Measurements from ENCODE around the gene ANO2.
"Not testable (repeated sequence)": the region's sequence is repeated elsewhere in the genome, so short reads cannot be mapped to it uniquely, and the experiment has no call there.

The ANO2 gene

DNA sequence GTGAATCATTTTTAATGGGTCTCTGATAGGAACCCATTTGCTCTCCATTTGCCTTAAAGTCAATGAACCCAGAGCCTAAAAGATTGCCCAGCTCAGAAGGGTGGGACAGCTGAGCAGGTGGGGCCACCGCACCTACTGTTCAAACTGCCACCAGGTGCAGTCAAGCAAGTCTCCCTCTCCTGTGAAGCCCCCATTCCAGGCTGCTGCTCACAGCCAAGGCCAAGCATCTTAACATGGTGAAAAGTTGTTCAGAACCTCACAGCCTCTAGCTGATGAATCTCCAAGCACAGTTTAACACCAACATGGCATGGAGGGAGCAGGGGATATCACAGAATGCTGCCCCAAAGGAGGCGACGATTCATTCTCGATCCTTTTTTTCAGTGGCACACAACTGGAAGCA is 29.5 kb downstream of the ANO2 start:
- DNase-seq: no peak

DNA sequence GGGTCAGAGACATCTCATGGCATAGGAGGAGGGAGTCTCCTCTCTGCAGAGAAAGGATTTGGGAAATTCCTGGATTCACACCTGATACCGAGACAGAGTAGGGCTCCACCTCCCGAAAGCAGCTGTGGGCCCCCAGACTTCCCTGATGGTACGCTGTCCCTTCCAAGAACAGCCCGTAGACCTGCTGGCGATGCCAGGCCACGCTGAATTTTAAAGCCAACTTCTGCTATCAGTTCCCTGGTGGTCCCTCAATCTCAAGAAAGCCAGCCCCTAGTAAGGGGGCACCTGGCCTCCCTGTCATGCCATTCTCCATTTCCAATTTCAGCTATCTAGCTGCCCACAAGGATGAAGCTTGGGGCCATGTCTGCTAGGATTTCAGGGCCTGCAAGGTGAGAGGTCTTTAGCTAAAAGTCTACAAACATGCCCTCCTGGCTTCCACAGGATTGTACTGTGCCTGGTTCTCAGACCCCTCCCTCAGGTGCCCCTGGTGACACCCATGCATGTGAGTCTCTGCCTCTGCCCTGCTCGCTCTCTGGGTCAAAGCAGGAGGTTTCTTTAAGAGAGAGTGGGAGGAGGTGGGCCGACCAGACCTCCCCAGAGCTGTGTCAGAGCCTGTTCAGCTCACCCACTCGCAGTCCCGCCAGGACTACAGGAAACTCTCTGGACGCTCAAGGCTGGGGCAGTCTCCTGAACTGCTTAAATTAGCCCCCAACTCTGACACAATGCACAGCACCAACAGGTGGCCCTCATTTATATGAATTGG is 30.5 kb downstream of the ANO2 start:
- DNase-seq: no peak

DNA sequence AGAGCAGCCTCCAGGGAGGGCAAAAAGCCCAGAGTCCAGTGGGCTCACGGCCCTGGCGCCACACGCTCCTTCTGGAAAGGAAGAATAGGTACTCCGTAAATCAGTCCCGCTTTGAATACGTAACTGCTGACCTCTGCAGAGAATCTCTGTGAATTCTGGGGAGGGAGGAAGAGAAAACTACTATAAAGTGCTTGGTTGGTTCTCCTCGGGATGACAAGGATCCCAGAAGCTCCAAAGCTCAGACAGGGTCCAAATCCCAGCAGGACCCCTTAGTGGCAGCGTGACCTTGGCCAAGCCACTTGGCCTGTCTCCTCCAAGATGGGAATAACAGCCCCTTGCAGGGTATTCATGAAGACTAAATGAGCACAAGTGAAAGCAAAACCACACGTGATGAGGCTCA is 31.7 kb downstream of the ANO2 start:
- no peak for DNase-seq

DNA sequence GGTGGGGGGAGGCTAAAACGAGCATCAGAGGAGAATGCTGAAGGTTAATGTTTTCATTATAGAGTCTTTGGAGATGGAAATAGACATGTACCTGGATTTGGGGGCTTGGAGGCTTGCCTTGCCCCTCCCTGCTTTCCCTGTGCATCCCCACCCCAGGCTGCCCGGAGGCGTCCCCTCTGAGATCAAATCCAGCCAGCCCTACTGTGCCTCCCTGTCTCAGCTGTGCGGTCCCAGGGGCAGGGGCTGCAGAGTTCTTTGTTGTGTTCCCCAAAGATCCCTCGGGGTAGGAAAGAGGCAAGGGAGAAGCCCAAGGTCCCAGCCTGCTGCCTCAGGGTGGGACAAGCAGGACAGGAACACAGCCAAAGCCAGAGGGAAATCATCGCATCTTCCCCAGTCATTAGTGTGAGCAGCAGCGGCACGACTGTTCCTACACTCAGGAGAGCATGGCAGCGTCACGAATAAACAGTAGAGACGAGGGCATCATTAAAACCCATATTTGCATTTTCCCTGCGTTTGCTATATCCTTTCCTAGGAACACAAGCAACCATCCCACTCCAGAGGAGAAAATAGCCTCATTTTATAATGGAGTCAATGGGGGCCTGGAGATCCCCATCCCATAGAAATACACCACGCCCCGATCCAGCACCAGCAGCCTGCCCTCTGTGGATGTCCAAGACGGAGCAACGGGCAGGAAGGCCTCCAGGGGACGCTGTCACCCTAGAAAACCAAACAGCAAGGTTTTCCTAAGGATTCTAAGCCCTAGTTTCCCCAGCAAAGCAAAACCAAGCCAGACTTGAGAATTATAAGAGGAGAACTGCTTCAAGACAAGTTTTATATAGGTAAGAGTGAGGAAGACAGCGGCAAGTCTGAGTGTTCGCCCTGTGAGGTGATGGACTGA is 32.4 kb downstream of the ANO2 start:
- no peak for DNase-seq

DNA sequence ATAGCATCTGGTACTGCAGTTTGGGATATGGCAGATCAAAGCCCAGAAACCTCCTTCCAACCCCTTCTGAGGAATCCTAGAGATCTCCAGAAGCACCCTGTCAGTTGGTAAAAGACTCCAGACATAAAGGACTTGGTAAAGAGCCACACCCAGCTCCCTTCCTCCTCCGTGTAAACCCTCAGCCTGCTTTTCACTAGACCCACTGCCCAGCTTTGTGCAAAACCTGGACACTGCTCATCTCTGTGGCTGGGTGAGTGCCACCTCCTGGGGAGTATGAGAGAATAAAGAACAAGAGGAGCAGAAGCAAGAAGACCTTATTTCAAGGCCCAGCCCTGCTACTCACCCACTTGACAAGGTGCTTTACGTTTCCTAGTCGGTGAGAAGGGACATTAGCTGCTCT is 33.0 kb downstream of the ANO2 start:
- DNase-seq: no peak

DNA sequence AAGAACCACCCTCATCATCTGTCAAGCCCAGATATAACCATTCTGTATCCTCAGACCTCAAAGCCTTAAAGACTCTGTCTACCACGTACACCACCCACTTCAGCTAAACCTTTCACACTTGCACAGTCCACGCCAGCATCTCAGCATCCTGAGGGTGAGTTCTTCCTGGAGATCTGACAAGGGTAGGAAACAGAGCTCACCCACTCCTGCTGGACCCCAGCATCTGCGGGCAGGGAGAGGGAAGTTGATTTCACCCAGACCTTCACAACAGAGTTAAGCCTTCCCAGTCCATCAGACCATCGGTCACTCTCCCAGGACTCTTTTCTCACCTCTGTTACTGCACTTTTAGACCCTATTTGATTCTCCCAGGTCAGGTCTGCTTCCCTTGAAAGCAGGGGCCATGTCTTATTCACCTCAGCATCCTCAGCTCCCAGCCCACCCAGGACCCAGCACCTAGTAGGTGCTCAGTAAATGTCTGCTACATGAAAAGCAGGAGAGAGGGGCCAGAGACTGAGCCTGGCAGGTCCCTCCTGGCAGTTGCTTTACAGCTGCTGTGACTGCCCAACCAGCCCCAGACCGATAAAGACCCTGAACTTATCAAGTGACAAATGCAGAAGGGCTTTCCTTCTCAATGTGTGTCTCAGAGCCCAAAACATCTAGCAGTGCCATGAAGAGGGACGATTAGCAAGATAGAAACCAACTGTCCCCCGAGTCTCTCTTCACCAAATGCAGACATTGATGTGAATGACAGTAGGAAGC is 34.1 kb downstream of the ANO2 start:
- DNase-seq: no peak

DNA sequence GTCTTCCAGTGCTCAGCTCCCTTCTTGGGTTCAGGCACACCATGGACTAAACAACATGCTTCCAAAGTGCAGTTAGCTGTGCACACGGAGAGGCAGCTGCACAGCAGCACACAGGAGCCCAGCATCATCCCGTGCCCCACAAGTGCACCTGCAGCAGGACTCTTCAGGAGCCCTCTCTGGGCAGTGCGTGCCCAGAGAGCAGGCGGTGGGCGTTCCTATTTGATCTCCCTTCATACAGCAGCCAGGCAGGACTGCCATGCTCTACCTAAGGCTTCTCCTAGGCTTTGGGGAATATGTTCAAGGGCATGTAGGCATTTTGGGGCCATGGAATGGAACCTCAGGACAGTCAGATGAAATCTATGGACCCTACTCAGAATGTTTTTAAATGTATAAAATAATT is 35.5 kb downstream of the ANO2 start:
- DNase-seq: no peak

DNA sequence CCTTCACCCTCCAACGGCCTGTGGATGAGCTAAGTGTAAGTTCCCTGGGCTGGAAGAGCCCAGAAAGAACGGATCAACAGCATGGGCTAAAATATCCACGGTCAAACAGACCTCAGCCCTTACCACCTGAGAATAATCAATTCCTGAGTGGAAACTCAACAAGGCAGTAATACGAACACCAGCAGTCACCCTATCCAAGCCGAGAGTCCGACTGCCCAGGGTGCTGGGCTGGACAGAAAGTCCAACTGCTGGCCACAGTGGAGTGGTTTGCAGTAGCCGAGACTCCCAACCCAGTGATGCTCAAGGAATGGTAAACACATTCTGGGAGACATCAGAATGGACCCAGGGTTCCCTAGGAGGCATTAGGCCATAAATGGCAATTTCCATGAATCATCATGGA is 36.8 kb downstream of the ANO2 start:
- no peak for DNase-seq

DNA sequence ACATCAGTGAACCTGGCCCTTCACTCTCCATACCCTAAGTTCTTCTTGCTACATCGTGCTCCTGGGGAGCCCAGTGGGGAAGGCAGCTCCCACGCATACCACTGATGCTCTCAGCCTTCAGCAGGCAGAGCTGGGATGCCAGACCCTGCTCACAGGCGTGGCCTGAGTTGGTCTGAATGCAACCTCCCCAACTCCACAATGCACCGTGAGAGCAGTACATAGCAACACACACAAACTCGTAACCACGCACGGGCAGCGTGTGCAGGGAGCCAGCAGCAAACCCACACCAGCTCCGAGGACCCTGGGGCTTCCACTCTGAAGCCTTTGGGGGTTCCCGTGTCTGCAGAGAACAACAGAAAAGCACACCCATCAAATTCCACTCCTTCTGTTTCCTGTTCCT is 37.3 kb downstream of the ANO2 start:
- DNase-seq: no peak

DNA sequence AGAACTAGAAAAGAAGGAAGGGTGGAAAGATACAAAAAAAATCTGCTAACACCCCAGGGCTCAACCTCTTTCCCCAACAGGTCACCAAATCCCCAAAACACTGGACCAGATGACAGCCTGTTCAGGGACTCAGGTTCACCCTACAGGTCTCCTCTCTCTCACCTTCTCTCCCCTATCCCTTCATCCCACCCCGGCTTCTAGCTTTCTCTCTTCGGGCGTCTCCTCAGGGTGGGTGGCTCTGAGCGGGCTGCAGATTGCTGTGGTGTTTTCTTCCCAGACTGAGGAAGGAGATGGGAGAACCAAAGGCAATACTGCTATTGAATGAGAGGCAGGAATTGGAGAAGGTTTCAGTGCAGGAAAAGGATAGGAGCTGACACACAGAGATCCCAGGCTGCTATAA is 39.3 kb downstream of the ANO2 start:
- DNase-seq: no peak

DNA sequence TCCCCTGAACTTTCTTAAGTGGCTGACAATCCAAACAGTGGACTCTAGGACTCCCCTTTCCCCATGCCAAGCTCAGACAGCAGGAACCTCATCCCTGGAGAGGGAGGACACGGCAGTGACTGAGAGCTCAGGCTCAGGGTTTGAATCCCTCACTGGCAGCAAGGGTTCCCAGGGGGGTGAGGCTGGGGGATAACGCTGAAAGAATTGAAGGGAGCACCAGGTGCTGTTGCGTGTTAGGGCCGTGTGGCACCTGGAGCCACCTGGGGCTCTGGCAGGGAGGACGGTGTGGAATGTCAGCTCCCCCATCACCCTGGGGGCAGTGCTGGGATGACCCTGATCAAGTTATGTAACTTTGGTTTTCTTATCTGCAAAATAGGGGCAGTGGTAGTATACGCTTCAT is 40.1 kb downstream of the ANO2 start:
- DNase-seq: no peak

DNA sequence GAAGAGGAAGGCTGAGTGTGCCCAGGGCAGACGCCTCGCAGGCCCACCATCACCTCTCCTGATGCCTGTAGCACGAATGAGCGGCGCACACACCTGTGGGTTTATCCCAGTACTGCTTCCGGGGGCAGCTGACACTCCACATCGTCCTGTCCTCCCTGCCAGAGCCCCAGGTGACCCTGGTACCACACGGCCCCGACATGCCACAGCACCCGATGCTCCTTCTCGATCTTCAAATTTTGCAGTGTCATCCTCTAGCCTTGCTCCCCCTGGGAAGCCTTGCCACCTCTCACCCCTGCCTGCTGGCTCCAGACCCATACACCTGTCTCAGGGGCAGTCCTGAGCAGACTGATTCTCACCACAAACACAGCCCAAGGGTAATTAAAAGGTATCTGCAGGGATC is 40.6 kb downstream of the ANO2 start:
- DNase-seq: no peak

DNA sequence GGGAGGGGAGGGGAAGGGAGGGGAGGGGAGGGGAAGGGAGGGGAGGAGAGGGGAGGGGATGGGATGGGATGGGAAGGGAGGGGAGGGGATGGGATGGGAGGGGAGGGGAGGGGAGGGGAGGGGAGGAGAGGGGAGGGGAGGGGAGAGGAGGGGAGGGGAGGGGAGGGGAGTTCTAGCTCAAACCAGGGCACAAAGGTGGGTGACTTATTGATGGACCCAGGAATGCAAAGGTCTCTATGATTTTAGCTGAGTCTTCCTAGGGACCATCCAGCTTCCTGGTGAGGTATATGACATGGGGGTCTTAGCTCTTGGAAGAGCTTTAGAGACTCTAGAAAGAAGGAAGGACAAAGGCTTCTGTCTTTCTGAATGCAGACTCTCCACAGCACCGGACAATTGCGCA is 42.3 kb downstream of the ANO2 start:
- DNase-seq: no peak

DNA sequence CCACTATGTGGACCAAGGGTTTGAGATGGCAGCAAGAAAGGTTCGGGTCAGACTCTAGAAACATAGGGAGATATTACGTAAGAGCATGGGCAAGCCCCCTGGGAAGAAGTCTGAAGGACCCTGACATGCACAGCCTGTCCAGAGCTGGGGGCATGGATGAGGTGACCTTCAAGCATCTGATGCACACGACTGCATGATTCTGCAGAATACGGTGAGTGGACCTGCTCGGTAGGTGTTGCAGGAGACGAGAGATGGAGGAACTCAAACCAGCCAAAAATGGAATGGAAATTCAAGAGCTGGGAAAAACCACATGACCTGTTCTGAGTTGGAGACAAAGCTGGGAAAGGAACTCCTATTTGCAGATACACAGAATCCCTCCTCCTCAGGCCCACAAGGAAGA is 43.6 kb downstream of the ANO2 start:
- DNase-seq: no peak

DNA sequence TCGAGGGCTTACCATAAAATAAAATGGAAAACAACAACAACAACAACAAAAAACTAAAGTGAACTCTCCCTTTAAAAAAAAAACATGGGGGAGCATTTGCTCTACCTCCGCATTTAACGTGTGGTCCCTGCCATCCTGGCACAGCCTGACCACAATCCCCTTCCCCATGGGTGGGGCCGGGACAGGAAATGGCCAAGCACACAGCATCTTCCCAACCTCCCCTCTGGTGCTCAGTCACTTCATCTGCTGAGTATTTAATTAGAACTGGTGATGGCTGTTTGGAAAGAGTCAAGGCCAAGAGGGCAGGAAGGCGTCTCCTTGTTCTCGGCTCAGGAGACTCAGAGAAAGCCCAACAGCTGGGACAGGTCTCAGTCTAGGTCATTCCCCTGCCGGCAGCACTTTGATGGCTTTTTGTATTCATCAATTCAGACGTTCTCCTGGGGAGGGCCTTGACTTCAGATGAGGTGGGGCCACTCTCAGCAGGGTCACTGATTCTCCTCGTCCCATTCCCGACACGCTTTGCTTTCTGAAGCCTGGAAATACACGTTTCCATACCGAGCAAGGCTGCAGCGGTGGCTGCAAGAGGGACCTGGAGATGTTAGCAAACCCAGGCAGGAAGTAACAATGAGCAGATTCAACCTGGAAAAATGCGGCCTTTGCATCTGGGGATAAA is 44.4 kb downstream of the ANO2 start:
- DNase-seq: no peak

DNA sequence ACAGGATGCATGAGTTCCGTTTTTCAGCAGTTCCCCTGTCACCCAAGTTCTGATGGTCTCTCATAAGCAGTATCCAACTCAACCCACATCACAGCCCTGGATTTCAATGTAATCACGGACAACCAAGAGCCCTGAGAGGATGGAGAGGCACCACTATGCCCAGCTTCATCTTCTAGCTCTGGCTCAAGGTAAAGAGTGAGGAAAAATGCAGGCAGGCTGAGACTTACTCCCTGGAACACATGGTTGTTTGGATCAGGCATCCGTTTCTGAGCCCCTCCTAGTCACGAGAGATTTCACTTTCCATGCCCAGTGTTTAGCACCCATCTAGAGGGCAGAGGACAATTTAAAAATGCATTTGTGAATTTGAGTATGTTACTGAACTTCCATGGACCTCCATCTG is 45.0 kb downstream of the ANO2 start:
- no peak for DNase-seq

DNA sequence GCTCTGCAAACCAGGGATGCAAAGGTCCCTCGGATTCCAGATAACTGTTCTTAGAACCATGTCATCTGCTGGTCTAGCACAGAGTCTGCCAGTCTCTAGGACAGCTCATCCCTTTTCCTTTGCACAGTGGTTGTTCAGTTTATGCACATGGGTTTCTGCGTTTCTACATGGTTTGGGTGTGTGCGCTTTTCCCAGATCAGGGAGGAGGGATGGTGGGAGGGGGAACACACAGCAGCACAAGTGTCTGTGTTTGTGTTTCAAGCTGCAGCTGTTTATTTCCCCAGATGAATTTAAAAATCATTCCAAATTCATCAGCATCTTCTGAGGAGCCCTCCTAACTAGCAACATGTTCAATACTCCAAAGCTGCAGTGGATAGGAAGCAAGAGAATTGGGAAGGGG is 45.4 kb downstream of the ANO2 start:
- no peak for DNase-seq

DNA sequence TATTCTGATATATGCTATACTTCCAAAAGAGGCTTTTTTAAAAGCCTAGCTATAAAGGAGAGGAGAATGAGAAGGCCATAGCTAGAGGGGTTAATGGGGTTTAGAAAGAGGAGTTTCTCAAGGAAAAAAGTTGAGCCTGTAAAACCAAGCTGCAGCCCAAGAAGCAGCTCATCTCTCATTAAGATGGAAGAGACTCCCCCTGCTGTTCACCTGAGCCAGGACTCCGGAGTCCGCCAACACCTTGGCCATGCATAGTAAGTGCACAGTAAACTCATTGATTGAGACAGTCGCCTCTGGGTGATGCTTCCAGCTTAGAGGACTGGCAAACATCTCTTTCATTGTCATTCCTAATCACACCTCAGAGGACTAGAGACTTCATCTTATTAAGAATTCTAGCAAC is 46.2 kb downstream of the ANO2 start:
- no peak for DNase-seq

DNA sequence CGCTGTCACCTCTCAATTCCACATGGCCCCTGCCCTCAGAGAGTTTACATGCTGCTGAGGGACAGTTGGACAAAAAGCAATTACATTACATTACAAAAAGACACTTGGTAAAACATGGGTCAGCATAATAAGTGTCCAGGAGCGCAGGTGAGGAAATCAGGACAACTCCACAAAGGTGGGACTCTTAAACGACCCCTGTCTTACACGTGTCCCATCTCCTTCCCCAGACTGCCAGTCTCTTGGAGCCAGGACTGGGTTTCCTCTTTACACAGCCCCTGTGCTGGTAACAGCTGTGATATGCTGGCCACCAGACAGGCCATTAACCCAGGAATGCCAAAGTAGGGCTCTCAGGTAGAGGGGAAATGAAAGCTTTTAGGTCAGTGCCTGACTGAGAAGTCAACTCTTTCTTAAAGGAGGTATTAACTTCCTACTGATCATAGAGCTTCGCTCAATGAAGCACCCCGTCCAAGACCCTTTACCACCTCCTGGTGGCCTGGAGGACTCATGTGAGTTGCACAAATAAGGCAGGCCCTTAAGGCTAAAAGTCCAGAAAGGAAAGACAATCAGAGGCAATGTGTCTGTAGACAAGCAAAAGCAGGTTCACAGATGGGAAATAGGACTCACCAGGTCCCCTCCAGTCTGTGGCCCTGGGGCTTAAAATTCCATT is 55.5 kb downstream of the ANO2 start:
- DNase-seq: no peak

DNA sequence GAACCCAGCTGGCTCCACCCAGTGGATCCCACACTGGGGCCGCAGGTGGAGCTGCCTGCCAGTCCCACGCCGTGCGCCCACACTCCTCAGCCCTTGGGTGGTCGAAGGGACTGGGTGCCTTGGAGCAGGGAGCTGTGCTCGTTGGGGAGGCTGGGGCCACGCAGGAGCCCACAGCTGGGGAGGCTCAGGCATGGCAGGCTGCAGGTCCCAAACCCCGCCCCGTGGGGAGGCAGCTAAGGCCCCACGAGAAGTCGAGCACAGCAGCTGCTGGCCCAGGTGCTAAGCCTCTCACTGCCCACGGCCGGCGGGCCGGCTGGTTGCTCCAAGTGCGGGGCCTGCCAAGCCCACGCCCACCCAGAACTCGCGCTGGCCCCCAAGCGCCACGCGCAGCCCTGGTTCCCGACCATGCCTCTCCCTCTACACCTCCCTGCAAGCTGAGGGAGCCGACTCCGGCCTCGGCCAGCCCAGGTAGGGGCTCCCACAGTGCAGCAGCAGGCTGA is 56.2 kb downstream of the ANO2 start:
- DNase-seq: no peak

DNA sequence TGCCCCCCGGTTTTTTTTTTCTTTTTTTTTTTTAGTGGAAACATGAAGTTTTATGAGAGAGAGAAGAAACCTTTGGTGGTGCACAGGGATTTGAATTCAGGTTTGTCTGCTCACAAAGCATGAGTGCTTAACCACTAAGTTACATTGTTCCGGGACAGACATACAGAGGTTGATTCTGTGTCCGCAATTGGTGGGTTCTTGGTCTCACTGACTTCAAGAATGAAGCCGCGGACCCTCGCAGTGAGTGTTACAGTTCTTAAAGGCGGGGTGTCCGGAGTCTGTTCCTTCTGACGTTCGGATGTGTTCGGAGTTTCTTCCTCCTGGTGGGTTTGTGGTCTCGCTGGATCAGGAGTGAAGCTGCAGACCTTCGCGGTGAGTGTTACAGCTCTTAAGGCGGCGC is 57.2 kb downstream of the ANO2 start:
- DNase-seq: not testable (repeated sequence)

DNA sequence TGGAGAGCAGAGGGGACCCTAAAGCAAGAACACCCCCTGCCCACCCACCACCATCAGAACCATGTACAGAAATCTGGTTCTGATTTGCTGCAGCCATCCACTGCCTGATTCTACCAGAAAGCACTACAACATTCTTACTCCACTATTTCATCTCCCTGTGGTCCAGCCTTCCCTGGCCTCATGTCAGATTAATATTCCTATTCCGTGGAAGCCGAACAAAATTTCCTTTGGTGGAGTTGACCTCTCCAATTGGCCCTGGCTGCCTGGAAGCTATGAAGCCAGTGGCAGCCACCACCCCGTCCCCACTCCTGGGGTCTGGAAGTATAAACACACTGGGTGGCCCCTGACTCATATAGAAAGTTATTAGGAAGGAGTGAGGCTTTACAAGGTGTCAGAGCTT is 60.2 kb downstream of the ANO2 start:
- DNase-seq: no peak

All from NCI-H446 treated with DMSO at 0.1 percent for 48 hours (cell line).